Central memory CD8-positive, alpha-beta T cell (primary cell): Measurements from ENCODE around the gene FBXO31.
"Not testable (repeated sequence)": the region's sequence is repeated elsewhere in the genome, so short reads cannot be mapped to it uniquely, and the experiment has no call there.

Experiments used
- ATAC-seq: fragments of 150-1000 bp; cut with Tn5 transposase; replicated peaks from 2 replicates; pipeline ENCODE4 v1.10.0; 2022; ENCODE audit warnings: mild to moderate bottlenecking, moderate FRiP score, moderate number of reproducible peaks; ENCODE audit not compliant: poor library complexity, severe bottlenecking; ENCODE audit errors: extremely low read depth
- DNase-seq, 2 donors: peaks; one replicate each; pipeline ENCODE4 v3.0.0; 2021; ENCODE audit warnings: low spot score in 2 of 2
- H3K27ac Mint-ChIP-seq: one replicate; pipeline ENCODE4 v1.8.0; 2022; ENCODE audit warnings: low read depth, mild to moderate bottlenecking, moderate library complexity, mixed read lengths
- H3K27me3 Mint-ChIP-seq: one replicate; pipeline ENCODE4 v1.8.0; 2022; ENCODE audit warnings: mixed read lengths
- H3K36me3 Mint-ChIP-seq: one replicate; pipeline ENCODE4 v1.8.0; 2022; ENCODE audit warnings: mild to moderate bottlenecking, moderate library complexity, mixed read lengths; ENCODE audit not compliant: insufficient read depth
- H3K4me1 Mint-ChIP-seq: one replicate; pipeline ENCODE4 v1.8.0; 2022; ENCODE audit warnings: mixed read lengths
- H3K4me3 Mint-ChIP-seq: one replicate; pipeline ENCODE4 v1.8.0; 2022; ENCODE audit warnings: mild to moderate bottlenecking, moderate library complexity, mixed read lengths
- H3K9me3 Mint-ChIP-seq: one replicate; pipeline ENCODE4 v1.8.0; 2022; ENCODE audit warnings: mixed read lengths

The FBXO31 gene

GRCh38 chr16:87407511-87408112, 24.0 kb upstream of the FBXO31 start:
- no peak for ATAC-seq

GRCh38 chr16:87406495-87407088, 23.0 kb upstream of the FBXO31 start:
- ATAC-seq (no peak), DNase-seq (no peak)
- Mint-ChIP-seq H3K4me1 (peaks cover 4% of the 10 kb centered on the region), H3K4me3 (no peak overlapping the region), H3K36me3 (peaks cover 45% of the 10 kb centered on the region), H3K27ac (no peak overlapping the region), H3K9me3 (no peaks in the 10 kb centered on the region), H3K27me3 (no peaks in the 10 kb centered on the region)

More at GRCh38 chr16:87407511-87408112, 24.0 kb upstream of the FBXO31 start:
- no peak overlapping the region for H3K4me3 Mint-ChIP-seq
- DNase-seq: no peak
- H3K9me3 Mint-ChIP-seq: no peaks in the 10 kb centered on the region
- peaks cover 37% of the 10 kb centered on the region for H3K36me3 Mint-ChIP-seq
- no peaks in the 10 kb centered on the region for H3K27me3 Mint-ChIP-seq
- peak overlapping the region; percentile 44 for H3K27ac Mint-ChIP-seq
- H3K4me1 Mint-ChIP-seq: peaks cover 3% of the 10 kb centered on the region

GRCh38 chr16:87404764-87405625, 21.4 kb upstream of the FBXO31 start:
- ATAC-seq (no peak), DNase-seq (no peak)
- Mint-ChIP-seq H3K9me3 (no peaks in the 10 kb centered on the region), H3K36me3 (peaks cover 61% of the 10 kb centered on the region), H3K27ac (no peak overlapping the region), H3K27me3 (no peaks in the 10 kb centered on the region), H3K4me3 (no peak overlapping the region), H3K4me1 (peaks cover 4% of the 10 kb centered on the region)

- ATAC-seq (no peak), DNase-seq (no peak)
- H3K27ac Mint-ChIP-seq: peak overlapping the region; percentile 29
- H3K4me3 Mint-ChIP-seq: no peak overlapping the region
- peaks cover 37% of the 10 kb centered on the region for H3K4me1 Mint-ChIP-seq
- no peaks in the 10 kb centered on the region for H3K27me3 Mint-ChIP-seq
- H3K36me3 Mint-ChIP-seq: peaks cover 45% of the 10 kb centered on the region
- H3K9me3 Mint-ChIP-seq: no peaks in the 10 kb centered on the region
Measured at GRCh38 chr16:87395181-87395842, 11.7 kb upstream of the FBXO31 start.

GRCh38 chr16:87393680-87394055, 10.1 kb upstream of the FBXO31 start:
- ATAC-seq (no peak), DNase-seq (no peak)
- no peaks in the 10 kb centered on the region for H3K9me3 Mint-ChIP-seq
- H3K27ac Mint-ChIP-seq: peak overlapping the region; percentile 87
- H3K27me3 Mint-ChIP-seq: no peaks in the 10 kb centered on the region
- peaks cover 34% of the 10 kb centered on the region for H3K36me3 Mint-ChIP-seq
- H3K4me3 Mint-ChIP-seq: peak overlapping the region; percentile 84
- peaks cover 38% of the 10 kb centered on the region for H3K4me1 Mint-ChIP-seq

- no peak for DNase-seq
- Mint-ChIP-seq H3K4me1 (peaks cover 44% of the 10 kb centered on the region), H3K36me3 (peaks cover 31% of the 10 kb centered on the region), H3K4me3 (peak overlapping the region; percentile 84), H3K27me3 (no peaks in the 10 kb centered on the region), H3K9me3 (no peaks in the 10 kb centered on the region), H3K27ac (peak overlapping the region; percentile 87)
- ATAC-seq: no peak
Measured at GRCh38 chr16:87392821-87393679, 9.5 kb upstream of the FBXO31 start.

- peak within 1 kb of the TSS; percentile 84 for H3K4me3 Mint-ChIP-seq
- peak within 1 kb of the TSS; percentile 89 for H3K27ac Mint-ChIP-seq
- H3K27me3 Mint-ChIP-seq: no peaks in the 10 kb centered on the region
- H3K36me3 Mint-ChIP-seq: peaks cover 29% of the 10 kb centered on the region
- peak; percentile 98 to 99 for DNase-seq
- no peaks in the 10 kb centered on the region for H3K9me3 Mint-ChIP-seq
- H3K4me1 Mint-ChIP-seq: peaks cover 52% of the 10 kb centered on the region
- peak; percentile 59 for ATAC-seq
Measured at GRCh38 chr16:87391950-87392820, 8.6 kb upstream of the FBXO31 start, which contains the start of gene MAP1LC3B. Gene MAP1LC3B (plus strand): TSS chr16:87392336. CDS start chr16:87392428, 92 bp downstream.

GRCh38 chr16:87391324-87391949, 7.9 kb upstream of the FBXO31 start:
- H3K36me3 Mint-ChIP-seq: peaks cover 24% of the 10 kb centered on the region
- DNase-seq (no peak), ATAC-seq (no peak)
- H3K9me3 Mint-ChIP-seq: no peaks in the 10 kb centered on the region
- H3K4me3 Mint-ChIP-seq: peak overlapping the region; percentile 82
- peaks cover 51% of the 10 kb centered on the region for H3K4me1 Mint-ChIP-seq
- H3K27ac Mint-ChIP-seq: peak overlapping the region; percentile 89
- H3K27me3 Mint-ChIP-seq: no peaks in the 10 kb centered on the region

- no peak for DNase-seq
- Mint-ChIP-seq H3K4me3 (peak overlapping the region; percentile 82), H3K27ac (peak overlapping the region; percentile 89), H3K27me3 (no peaks in the 10 kb centered on the region), H3K36me3 (peaks cover 26% of the 10 kb centered on the region), H3K4me1 (peaks cover 53% of the 10 kb centered on the region), H3K9me3 (no peaks in the 10 kb centered on the region)
- ATAC-seq: no peak
Measured at GRCh38 chr16:87390641-87391323, 7.2 kb upstream of the FBXO31 start.

GRCh38 chr16:87389914-87390313, 6.3 kb upstream of the FBXO31 start:
- Mint-ChIP-seq H3K27ac (peak overlapping the region; percentile 35), H3K4me1 (peaks cover 52% of the 10 kb centered on the region), H3K36me3 (peaks cover 27% of the 10 kb centered on the region), H3K4me3 (peak overlapping the region; percentile 11)
- not testable (repeated sequence) for ATAC-seq, DNase-seq, H3K27me3 Mint-ChIP-seq, H3K9me3 Mint-ChIP-seq
